Epithelial cell of proximal tubule (primary cell): ENCODE measurements around the gene C17orf114.
A peak's percentile ranks its signal among the peaks of the same experiment; 100 is the strongest.

ENCODE experiments used
- DNase-seq: peaks from one replicate; pipeline ENCODE4 v3.0.0-alpha.2; 2011; ENCODE audit warnings: low read depth
- H3K4me3 ChIP-seq: 2 replicates; pipeline ENCODE4 v1.5.1; 2011; ENCODE audit warnings: low read depth, mild to moderate bottlenecking, low read length
- TF ChIP-seq, protein P1 (sequence below): conservative IDR thresholded peaks from 2 replicates; pipeline ENCODE4 v1.5.1; 2012; ENCODE audit warnings: low read depth, mild to moderate bottlenecking, low read length

The C17orf114 gene

DNA sequence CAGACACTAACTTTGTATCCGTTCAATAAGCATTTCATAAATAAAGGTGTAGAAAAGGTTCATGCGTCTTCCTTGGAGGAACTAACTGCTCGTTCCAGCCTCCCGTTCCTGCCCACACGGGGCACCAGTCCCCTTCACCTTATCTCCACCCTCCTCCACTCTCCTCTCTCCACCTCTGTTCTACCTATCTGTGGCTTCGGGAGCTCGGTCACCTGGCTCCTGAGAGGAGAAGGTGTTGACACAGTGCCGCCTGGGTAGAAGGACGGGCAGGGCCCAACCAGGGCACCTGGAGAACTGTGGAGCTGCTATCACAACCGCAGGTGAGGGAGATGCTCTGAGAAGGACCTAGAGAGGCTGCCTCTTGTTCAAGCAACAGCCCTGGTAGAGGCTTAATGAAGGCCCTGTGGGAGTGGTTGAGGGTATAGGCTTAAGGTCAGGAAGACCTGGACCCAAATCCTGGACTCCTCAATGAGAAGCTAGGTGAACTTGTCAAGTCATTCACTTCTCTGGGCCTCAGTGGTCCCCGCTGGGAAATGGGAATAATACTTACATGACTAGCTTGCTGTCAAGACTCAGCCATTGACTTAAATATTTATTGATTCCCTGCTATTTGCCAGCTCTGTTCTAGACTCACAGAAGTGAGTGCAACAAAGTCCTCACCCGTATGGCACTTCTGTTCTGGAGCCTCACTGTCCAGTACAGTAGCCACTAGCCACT lies 21.4 kb upstream of the C17orf114 start:
- no peak overlapping the region for H3K4me3 ChIP-seq
- TF ChIP-seq, protein P1, sequence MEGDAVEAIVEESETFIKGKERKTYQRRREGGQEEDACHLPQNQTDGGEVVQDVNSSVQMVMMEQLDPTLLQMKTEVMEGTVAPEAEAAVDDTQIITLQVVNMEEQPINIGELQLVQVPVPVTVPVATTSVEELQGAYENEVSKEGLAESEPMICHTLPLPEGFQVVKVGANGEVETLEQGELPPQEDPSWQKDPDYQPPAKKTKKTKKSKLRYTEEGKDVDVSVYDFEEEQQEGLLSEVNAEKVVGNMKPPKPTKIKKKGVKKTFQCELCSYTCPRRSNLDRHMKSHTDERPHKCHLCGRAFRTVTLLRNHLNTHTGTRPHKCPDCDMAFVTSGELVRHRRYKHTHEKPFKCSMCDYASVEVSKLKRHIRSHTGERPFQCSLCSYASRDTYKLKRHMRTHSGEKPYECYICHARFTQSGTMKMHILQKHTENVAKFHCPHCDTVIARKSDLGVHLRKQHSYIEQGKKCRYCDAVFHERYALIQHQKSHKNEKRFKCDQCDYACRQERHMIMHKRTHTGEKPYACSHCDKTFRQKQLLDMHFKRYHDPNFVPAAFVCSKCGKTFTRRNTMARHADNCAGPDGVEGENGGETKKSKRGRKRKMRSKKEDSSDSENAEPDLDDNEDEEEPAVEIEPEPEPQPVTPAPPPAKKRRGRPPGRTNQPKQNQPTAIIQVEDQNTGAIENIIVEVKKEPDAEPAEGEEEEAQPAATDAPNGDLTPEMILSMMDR: no peak
- DNase-seq: no peak

DNA sequence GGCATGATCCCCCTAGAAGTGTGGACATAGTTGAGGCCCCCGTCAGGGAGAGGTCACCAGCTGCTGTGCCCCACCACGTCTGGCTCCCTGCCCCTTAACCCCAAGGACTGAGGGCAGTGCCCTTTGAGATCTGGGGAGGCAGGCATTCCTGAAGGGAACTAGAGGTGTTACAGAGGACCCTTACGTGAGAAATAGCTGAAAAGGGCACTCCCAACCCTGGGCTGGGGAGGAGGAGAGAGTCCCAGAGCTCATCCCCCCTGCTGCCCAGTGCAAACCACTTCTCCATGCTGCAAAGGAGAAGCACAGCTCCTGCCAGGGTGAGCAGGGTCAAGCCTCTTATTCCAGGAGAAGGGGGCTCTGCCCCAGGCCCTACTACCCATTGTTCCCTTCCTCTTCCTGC lies 20.7 kb upstream of the C17orf114 start:
- H3K4me3 ChIP-seq: no peak overlapping the region
- TF ChIP-seq, protein P1: no peak
- no peak for DNase-seq

DNA sequence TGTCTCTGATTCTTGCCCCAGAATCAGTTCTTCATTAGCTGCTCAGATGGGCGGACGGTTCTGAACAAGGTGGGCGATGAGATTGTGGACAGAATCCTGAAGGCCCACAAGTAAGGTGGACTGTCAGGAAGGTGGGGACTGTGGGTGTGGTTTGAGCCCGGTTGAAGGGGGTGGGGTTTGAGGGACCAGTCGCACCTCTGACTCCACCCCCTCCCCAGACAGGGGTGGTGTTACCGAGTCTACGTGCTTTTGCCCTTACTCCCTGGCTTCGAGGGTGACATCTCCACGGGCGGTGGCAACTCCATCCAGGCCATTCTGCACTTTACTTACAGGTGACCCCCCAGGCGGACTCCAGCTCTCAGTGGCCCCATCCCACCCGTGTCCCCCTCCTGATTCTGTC lies 16.1 kb upstream of the C17orf114 start:
- no peak overlapping the region for H3K4me3 ChIP-seq
- no peak for DNase-seq
- TF ChIP-seq, protein P1: no peak

DNA sequence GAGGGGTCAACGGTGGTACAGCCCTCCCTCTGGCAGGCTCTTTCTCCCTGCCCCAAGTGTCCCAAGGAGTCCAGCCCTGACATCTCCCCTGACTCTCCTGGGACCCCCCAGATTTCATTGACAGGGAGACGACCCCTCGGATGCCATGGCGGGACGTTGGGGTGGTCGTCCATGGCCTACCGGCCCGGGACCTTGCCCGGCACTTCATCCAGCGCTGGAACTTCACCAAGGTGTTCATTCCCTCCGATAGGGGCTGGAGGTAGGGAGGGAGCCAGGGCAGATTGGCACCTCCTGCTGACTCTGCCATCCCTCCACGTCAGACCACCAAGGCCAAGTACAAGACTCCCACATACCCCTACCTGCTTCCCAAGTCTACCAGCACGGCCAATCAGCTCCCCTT lies 14.7 kb upstream of the C17orf114 start:
- H3K4me3 ChIP-seq: no peak overlapping the region
- TF ChIP-seq, protein P1: no peak
- DNase-seq: no peak

DNA sequence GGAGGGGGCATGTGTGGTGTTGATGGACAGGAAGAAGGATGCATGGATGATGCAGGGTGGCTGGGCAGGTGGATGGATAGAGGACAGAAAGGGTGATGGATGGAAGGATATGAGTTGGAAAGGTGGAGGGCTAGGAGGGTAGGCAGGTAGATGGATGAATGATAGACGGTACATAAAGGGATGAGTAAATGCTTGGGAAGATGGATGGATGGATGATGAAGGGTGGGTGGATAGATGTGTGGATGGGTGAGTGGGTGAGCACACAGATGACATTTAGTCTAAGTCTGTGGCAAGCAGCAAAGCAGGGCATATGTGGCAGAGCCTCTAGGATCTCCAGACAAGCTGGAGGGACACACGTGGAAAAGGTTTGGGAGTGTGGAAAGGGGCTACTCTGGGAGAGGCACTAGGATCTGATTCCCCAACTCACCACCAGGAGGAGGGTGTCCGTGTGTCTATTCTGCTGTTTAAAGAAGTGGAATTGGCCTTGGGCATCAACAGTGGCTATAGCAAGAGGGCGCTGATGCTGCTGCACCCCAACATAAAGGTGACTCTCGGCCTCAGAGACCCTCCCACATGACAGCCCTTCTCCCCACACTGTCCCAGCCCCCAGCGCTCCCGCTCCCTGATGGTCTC lies 13.0 kb upstream of the C17orf114 start:
- no peak overlapping the region for H3K4me3 ChIP-seq
- TF ChIP-seq, protein P1: peak; percentile 39
- DNase-seq: no peak

DNA sequence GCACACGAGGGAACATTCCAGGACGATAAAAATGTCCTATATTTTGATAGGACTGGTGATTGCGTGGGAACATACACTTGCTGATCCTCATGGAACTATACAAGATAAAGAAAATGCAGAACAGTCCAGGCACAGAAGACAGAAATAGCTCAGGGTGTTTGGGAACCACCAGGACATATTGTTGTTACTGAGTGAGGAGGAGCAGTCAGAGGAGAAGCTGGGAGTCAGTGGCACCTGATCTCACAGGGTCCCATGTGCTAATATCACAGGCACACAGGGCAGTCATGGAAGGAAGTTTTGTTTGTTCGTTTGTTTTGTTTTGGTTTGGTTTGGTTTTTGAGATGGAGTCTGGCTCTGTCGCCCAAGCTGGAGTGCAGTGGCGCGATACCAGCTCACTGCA lies 10.6 kb upstream of the C17orf114 start:
- TF ChIP-seq, protein P1: no peak
- no peak overlapping the region for H3K4me3 ChIP-seq
- DNase-seq: no peak

DNA sequence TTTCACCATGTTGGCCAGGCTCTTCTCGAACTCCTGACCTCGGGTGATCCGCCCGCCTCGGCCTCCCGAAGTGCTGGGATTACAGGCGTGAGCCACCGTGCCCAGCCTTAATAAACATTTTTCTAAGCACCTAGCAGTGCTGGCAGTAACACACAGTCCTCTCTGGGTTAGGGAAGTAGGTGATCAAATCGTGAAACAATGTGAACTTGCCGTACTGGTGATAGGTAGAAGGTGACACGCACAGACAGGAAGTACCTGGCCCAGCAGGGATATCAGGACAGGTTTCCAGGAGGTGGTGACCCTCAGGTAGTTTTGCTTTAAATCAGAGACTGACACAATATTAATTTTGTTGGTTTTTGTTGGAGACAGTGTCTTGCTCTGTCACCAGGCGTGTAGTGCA lies 9.3 kb upstream of the C17orf114 start:
- TF ChIP-seq, protein P1: no peak
- no peak for DNase-seq
- H3K4me3 ChIP-seq: no peak overlapping the region
